GM21381 (cell line): ENCODE results near the gene GLB1L2.
"Not testable (repeated sequence)": the region's sequence is repeated elsewhere in the genome, so short reads cannot be mapped to it uniquely, and the experiment has no call there.

Experiments
- ATAC-seq: cut with Tn5 transposase; IDR thresholded peaks from one replicate; pipeline ENCODE4 v1.9.1; 2021; ENCODE audit warnings: mild to moderate bottlenecking, moderate library complexity; ENCODE audit not compliant: unreplicated experiment

The GLB1L2 gene

DNA sequence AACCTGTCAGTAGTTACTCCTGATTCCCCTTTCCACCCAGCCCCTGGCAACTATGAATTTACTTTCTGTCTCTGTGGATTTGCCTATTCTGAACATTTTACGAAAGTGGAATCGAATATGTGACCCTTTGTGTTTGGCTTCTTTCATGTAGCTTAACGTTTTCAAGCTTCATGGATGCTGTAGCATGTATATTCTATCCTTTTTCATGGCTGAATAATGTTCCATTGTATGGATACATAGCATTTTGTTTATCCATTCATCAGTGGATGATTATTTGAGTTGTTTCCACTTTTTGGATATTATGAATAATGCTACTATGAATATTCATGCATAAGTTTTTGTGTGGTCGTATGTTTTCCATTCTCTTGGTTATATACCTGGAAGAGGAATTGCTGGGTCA lies 9.2 kb upstream of the GLB1L2 start:
- no peak for ATAC-seq

DNA sequence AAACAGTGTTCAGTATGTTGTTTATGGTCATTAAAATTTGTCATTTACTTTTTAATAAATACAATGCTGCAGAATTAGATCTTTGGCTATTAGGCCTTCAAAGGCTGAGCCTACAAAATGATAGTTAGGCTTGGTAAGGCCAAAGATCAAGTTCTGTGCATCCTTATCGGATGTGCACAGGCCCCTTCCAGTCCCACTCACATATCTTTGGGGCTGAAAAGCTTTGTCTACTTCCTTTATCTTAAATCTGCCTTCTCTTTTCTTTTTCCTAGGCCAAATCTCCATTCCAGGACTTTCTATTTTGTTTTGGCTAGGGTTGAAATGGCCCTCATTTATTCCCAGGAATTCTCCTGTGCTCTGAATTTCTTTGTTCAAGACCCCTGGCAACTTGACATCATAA lies 3.4 kb upstream of the GLB1L2 start:
- ATAC-seq, result no peak

DNA sequence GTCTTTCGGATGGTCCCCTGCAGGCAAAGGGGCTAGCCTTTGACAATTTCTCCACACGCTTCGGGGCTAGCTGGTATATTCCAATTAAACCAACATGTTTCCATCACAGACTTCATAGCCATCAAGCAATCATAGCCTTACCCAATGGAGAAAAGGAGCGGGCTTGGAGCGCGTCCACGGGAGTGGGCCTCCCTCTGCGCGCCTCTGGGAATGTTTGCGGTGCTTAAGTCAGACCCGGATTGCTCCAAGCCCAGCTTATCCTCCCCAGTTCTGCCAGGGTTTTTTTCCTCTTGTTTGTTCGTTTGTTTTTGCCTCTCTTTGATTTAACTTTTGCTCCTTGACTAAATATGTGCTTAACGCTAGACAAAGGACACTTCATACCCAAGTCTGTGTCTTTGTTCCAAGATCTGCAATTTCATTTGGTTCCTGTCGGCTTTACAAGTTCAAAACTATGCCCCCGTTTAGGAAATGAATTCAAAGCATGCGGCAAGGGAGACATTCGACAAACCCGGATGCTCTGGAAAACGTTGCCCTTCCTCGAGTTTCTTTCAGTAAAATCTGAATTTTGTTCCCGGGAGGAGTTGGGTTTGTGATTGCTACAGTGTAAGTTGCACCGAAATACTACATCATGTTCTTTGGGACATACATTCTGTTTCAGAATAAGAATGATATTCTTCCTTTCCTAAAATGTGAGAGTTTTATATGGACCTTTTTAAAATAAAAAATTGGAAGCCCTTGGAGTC lies 1.0 kb upstream of the GLB1L2 start:
- ATAC-seq, result no peak

DNA sequence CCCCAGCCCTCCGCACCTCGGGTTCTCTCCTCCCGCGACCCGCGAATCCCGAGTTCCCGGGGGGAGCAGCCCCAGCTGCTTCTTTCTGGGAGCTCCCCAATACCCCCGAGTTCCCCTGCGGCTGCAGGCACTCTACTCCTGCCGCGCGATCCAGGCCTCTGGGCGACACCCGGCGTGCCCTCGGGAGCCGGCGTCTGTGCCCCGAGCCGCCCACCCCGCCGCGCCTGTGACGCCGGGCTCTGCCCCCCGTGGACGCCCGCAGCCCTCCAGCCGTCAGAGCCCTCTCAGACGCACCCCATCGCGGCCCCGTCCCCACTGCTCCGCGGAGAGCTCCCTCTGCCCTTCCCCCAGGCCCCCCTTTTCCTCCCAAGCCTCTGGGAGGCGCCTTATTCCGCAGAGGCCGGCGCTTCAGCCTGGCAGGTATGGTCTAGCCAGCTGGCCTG lies 422 bp downstream of the GLB1L2 start:
- ATAC-seq, result peak; percentile 26

DNA sequence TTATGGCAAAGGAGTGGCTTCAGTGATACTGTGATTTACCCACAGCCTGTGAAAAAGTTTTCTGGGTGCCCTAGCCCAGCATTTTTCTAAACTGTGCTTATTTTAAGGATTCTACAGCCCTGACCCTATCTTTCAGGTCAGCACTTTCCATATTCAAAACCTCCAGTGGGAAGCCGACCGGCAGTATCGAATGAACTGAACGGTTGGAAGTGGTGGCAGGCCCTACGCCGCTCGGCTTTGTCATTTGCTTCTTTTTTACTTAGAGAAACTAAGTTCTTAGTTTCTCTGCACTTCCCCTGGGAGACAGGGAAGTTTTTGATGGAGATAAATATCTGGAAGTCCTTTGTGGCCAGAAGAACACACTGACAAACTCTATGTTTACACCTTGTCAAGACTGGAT lies 994 bp downstream of the GLB1L2 start:
- no peak for ATAC-seq

DNA sequence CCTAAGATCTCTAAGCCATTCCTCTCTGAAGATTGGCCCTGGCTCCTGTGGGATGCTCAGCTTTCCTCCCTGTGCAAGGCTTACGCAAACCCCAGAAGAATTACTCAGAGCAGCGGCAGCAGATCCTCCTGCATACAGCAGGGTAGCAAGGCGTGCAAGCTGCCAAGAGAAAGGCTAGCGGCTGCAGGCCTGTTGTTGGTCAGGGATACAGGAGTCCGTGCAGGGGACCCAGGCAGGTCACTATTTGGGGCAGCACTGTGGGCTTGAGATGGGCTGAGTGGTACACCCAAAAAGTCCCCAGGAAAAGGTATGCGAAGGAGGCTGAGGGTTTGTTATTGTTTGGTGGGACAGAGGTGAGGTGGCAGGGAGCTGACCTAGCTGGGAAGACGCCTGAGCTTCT lies 1.5 kb downstream of the GLB1L2 start:
- ATAC-seq, result no peak

DNA sequence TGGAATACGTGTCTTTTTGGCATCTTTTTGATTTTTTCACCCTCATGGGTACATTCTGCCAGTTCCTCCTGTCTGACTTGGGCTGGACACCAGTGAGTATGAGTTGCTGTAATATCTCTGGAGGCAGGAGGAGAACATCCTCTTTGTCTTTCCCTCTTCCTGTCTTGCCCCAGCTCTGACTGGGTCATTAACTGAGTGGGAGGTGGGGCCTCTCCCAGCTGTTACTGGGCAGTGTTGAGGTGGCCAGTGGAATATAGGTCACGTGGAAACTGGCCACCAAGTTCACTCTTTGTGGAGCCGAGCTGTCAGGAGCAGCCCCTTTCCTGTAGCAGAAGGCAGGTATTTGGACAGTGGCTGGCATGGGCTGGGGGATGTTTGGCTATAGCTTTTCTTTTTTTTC lies 2.2 kb downstream of the GLB1L2 start:
- no peak for ATAC-seq

DNA sequence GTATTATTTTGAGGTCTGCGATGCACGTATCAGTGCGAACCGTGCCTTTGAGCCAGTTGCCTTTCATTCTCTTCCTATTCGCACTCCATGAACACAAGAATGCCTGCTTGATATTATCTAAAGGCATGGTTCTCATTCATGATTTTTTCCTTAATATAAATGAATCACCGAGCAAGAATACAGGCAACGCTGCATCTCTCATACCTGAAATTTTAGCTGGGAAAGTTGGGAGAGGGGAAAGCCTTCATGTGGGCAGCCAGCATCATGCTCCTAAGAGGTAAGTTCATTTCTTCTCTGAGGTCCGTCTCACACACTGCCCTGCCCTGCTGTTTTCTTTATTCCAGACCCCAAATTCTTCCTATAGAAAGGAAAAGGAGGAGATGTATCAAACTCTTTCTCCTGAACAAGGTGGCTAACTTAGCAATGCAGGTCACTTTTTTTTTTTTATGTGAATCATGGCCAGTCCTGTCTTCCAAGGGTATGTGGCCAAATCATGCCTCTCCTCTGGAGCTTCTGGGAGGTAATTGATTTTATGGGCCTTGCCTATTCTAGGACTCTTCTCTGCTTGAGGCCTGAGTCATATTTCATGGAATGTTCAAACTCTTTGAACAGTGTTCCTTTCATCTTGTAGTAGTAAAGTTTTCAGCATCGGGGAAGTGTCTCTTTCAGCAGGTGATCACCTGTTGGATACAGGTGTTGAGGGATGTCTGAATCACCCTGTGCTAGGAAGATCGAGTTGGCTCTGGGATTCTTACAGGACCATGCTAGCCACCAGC lies 3.2 kb downstream of the GLB1L2 start:
- no peak for ATAC-seq

DNA sequence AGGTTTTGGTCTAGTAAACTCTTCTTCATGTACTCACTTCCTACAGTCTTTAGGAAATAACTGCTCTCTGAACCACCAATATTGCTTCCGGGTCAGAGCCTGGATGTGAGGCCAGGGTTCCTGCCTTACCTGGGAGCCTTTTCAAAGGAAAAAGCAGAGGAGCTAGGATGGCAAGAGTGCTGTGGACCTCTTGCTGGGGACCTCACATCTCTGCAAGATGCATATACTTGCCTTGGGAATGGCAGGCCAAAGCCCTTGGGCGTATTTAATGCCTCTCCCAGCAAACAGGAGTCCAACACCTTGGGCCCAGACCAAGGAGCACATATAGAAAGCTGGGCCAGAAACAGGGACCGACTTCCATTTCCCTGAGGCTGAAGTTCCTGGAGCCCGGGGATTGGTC lies 5.3 kb downstream of the GLB1L2 start:
- ATAC-seq, result no peak

DNA sequence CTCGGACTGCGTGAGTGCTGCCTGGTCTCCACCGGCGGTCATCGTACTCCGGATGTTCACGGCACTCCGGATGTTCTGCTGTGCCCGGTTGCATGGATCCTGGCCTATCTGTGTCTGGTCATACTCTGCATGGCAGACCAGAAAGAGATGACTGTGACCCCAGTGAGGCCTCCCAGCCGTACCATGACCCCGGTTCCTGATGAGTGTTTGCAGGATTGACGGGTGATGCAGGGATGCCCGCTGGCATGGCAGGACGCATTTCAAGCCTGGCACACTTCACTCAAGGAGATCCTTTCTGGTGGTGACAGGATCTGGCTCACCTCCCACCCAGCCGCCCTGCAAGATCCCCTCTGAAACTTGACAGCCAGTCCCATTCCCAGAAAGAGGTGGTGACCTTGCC lies 6.3 kb downstream of the GLB1L2 start:
- ATAC-seq, result no peak

DNA sequence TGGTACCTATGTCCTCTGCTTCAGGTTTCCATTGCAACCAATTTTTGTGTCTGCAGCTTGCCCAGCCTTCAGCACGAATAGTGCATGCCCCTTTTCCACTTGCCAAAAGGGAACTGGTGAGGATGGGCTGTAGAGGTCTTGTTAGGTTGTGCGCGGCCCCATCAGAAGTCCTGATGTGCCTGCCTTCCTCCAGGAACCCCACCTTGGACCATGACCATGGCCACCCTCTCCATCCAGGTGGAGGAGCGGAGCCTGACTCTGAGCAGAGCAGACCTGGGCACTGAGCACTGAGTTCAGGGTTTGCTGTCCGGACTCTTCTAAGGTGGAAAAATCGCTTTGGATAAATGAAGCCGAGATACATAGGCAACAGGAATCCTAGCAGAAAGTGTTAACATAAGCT lies 6.9 kb downstream of the GLB1L2 start:
- no peak for ATAC-seq

DNA sequence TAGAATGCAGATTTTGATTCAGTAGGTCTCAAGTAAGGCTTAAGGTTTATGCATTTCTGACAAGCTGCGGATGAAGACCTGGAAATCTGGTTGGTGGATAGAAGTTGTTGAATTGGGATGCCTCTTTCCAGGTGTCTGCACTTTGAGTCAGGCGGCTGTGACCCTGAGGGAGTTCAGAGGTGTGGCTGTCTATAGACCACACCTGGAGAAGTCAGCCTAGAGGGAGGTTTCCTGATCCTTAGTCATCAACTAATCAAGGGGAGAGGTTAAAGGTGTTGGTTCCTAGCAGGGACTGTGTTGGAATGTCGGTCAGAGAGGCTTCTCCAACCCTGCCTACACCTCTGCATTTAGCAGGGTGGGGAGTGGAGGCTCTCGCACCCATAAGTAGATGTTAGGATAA lies 8.0 kb downstream of the GLB1L2 start:
- ATAC-seq, result no peak

DNA sequence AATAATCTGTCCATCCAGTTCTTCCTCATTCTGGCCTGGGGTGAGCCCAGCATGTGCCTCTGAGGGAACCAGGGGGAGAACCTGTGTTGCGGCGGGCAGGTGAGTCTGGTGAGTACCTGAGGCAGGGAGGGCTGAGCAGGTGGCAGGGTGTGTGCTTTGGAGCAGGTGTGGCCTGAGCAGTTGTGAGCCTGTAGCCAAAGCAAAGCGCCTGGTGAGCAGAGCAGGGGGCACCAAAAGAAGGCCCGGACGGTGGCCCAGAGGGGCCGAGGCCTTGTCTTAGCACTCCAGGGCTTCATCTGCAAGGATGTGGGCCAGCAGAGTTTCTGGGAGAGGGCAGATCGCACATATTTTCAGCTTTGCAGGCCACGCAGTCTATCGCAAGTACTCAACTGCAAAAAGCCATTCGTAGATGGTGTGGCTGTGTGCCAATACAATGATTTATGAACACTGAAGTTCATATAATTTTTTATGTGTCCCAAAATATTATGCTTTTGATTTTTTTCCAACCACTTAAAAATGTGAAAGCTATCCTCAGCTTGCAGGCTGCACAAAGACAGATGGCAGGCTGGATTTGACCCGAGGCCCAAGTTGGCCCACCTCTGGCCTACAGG lies 8.7 kb downstream of the GLB1L2 start:
- ATAC-seq, result no peak

DNA sequence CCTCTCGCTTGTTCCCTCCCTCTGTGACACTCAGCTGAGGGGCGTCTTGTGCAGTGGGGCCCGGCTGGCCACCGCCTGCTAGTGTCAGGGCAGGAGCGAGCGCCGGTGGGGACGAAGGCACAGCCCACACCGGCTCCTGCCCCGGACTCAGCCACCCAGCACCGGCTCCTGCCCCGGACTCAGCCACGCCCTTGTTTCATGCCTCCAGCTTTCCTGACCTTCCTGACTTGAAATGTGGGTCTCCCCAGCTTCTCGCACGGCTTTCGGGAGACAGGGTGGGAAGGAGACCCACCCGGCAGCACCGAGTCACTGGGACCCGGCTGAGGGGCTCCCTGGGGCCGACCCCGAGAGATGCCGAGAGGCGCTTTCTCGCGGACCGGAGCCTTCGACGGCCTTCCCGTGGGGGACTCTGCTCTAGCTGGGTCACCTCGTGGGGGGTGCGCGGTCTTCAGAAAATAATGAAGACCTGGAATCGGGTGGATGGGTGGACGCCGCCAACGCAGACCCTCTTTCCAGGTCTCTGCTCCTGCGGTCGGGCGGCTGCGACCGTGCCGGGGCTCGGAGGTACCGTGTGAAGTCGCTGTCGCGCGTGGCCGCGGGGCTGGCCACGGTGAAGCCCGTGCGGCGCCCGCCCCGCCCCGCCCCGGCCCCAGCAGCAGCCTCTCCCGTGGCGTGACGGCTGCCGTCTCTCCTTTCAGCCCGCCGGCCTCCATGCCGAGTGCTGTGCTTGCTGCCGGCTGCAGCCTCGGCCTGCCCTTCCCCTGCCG lies 10.2 kb downstream of the GLB1L2 start:
- no peak for ATAC-seq

DNA sequence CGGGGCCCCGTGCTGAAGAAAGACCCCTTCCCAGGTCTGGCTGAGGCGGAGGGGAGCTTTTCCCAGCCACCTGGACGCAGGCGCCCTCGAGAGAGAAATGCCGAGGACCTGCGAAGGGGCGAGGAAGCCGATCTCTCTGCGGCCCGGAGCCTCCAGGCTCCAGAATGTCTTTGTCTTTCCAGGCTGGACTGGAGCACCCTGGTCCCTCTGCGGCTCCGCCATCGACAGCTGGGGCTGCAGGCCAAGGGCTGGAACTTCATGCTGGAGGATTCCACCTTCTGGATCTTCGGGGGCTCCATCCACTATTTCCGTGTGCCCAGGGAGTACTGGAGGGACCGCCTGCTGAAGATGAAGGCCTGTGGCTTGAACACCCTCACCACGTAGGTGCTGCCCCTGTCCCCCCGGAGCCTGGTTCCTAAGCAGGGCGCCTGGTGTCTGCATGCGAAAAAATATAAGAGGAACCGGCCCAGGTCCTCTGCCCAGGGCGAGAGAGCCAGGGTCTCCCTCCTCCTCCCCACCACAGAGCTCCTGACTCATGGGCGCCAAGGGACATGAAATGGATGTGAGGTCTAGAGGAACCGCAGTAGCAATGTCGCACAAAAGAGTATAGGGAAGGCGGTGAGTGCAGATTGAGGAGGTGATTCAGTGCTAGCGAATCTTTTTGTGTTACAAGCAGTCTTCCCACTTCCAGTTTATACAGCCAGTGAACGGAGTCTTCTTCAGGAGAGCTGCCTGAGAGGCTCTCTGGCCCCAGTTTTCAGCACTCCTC lies 11.0 kb downstream of the GLB1L2 start:
- no peak for ATAC-seq

DNA sequence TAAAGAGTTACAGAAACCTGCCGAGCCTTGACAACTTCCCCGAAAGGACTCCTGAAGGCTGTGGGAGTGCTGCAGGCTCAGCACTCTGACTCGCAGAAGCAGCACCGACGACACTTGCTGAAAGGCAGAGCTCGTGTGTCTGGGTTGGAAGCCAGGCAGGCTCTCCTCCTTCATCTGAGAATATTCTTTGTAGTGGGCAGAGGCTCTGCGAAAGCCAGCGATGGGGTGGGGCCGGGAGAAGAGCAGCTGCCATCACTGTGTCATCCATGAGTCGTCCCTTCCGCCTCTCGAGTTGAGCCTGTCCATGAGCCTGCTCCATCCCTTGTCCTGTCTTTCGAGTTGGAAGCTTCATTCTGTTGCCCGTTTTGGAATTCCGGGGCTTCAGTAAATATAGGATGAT lies 11.9 kb downstream of the GLB1L2 start:
- ATAC-seq, result no peak

DNA sequence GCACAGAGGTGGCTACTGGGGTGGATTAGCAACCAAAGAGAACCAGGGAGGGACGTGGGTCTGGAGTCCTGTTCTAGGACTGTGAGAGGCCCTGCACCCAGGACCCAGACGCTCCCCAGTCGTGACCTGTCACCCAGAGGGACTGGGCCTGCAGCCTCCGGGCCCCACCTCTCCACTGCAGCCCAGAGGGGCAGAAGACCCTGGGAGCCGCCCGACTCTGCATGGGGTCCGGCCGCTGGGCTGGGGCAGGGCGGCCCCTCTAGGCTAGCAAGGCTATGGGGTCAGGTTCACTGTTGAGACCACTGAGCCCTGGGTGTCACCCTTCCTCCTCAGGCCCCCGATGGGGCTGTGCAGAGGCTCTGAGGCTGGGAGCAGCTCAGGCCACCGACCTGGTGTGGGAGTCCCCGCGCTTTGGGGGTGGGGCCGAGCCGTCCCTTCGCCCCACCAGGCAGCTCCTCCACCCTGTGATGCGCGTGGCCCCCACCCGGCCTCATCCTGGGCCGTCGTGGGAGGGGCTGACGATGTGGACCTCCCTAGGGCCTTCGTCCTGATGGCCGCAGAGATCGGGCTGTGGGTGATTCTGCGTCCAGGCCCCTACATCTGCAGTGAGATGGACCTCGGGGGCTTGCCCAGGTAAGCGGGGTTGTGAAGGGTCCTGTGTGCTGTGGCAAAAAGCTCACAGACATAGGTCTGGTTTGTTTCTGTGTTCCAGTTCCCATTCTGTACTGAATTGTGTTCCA lies 12.9 kb downstream of the GLB1L2 start:
- ATAC-seq, result not testable (repeated sequence)

DNA sequence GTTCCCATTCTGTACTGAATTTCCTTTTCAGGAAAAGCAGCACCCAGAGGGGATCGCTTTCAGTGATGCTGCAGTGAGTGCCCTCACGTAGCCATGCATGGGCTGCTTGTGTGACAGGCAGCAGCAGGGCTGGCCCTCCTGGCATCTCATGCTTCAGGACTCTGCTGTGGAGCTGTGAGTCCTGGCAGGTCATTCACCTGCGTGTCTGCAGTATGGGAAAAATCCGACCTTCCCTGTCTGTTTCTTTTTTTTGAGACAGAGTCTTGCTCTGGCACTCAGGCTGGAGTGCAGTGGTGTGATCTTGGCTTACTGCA lies 13.4 kb downstream of the GLB1L2 start:
- ATAC-seq, result no peak

DNA sequence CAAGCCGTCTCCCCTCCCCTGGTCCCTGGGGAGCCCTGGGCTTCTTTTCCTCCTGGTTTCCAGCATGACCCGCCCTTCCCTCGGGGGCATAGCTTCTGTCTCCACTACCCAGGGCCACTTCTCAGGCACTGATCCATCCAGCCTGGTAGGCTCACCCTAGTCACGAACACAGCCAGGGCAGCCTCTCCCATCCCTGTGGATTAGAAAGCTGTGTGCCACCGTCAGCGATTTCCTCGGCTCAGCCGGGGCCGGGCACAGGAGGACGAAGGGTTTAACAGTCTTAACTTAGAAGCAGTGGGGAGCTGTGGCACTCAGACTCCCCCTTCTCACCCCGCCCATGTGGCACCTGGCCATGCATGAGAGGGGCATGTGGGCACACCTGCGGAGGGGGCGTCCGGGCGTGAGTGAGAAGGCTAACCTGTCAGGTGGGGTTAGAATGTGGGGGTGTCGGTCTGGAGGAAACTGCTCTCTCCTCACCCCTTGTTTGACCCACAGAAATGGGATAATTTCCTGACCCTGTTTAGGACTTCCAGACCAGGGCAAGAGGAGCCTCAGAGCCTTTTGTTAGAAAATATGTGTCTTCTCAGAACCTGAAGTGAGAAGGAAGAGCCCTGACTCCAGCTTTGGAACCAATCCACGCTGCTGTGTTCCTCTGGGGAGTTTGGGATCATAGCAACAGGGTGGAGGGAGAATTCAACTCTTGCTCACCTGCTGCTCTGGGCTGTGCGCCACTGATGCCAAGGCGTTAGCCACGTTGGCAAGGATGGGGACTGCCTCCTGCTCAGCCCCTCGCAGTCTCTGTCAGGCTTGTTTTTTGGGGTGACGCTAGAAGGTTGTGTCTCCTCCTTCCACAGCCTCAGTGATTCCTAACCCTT lies 14.6 kb downstream of the GLB1L2 start:
- no peak for ATAC-seq
